ENCODE results near the gene JARID2. TPM values are rescaled to one million over a fixed set of nuclear protein-coding genes. Genes with fewer than 3 reads are reported as not detected.
A peak's percentile ranks its signal among the peaks of the same experiment; 100 is the strongest.

The JARID2 gene
- total RNA-seq, 2 experiments from 2014 or later = 27.5 to 27.6 TPM

- POLR2A ChIA-PET = no interaction called here
- CTCF ChIA-PET = no interaction called here
Measured at GRCh38 chr6:15426901-15427300, 181.0 kb downstream of the JARID2 start.

GRCh38 chr6:15427331-15428070 lies 181.6 kb downstream of the JARID2 start:
- CTCF ChIA-PET = no interaction called here
- POLR2A ChIA-PET = no interaction called here
- H3K36me3 Mint-ChIP-seq (ENCODE audit: low read depth) = peaks cover 44% of the 10 kb centered on the region
- peaks cover 92% of the 10 kb centered on the region for H3K4me1 Mint-ChIP-seq
- peak overlapping the region; percentile 6 for H3K27ac Mint-ChIP-seq
- DNase-seq = no peak
- no peaks in the 10 kb centered on the region for H3K27me3 Mint-ChIP-seq
- no peak overlapping the region for H3K4me3 Mint-ChIP-seq
- no peaks in the 10 kb centered on the region for H3K9me3 Mint-ChIP-seq

More at GRCh38 chr6:15426901-15427300, 181.0 kb downstream of the JARID2 start:
- H3K27me3 Mint-ChIP-seq = no peaks in the 10 kb centered on the region
- no peak for DNase-seq
- H3K36me3 Mint-ChIP-seq (ENCODE audit: low read depth) = peaks cover 48% of the 10 kb centered on the region
- no peak overlapping the region for H3K4me3 Mint-ChIP-seq
- H3K27ac Mint-ChIP-seq = no peak overlapping the region
- peaks cover 92% of the 10 kb centered on the region for H3K4me1 Mint-ChIP-seq
- H3K9me3 Mint-ChIP-seq = no peaks in the 10 kb centered on the region

GRCh38 chr6:15429141-15430110 lies 183.6 kb downstream of the JARID2 start:
- CTCF ChIA-PET = interaction anchor here (0.6 to 1.3 kb wide), 4 partner anchors 14 to 953 kb away, joined by 3 to 4 read pairs (median 3); no protein-coding TSS in a partner anchor
- Mint-ChIP-seq H3K36me3 (ENCODE audit: low read depth) (peaks cover 32% of the 10 kb centered on the region), H3K27ac (no peak overlapping the region), H3K4me1 (peaks cover 94% of the 10 kb centered on the region), H3K4me3 (no peak overlapping the region), H3K27me3 (no peaks in the 10 kb centered on the region), H3K9me3 (peaks cover 3% of the 10 kb centered on the region)
- no peak for DNase-seq
- POLR2A ChIA-PET = no interaction called here

- Mint-ChIP-seq H3K4me3 (no peak overlapping the region), H3K36me3 (ENCODE audit: low read depth) (peaks cover 35% of the 10 kb centered on the region), H3K4me1 (peaks cover 96% of the 10 kb centered on the region), H3K9me3 (peaks cover 10% of the 10 kb centered on the region), H3K27me3 (no peaks in the 10 kb centered on the region), H3K27ac (no peak overlapping the region)
- no peak for DNase-seq
- ChIA-PET POLR2A (no interaction called here), CTCF (no interaction called here)
Measured at GRCh38 chr6:15430186-15430585, 184.3 kb downstream of the JARID2 start.

GRCh38 chr6:15430931-15431405 lies 185.1 kb downstream of the JARID2 start:
- Mint-ChIP-seq H3K4me1 (peaks cover 93% of the 10 kb centered on the region), H3K36me3 (ENCODE audit: low read depth) (peaks cover 30% of the 10 kb centered on the region), H3K4me3 (no peak overlapping the region), H3K27me3 (no peaks in the 10 kb centered on the region), H3K9me3 (peaks cover 10% of the 10 kb centered on the region), H3K27ac (no peak overlapping the region)
- POLR2A ChIA-PET = no interaction called here
- no peak for DNase-seq
- CTCF ChIA-PET = interaction anchor here (1.4 kb wide), 1 partner anchor 10 kb away, joined by 3 read pairs; no protein-coding TSS in a partner anchor

- DNase-seq = no peak
- no peaks in the 10 kb centered on the region for H3K27me3 Mint-ChIP-seq
- peaks cover 10% of the 10 kb centered on the region for H3K9me3 Mint-ChIP-seq
- CTCF ChIA-PET = interaction anchor here (1.1 to 1.4 kb wide), 4 partner anchors 9 to 32 kb away, joined by 3 to 4 read pairs (median 3); no protein-coding TSS in a partner anchor
- peaks cover 33% of the 10 kb centered on the region for H3K36me3 Mint-ChIP-seq (ENCODE audit: low read depth)
- no peak overlapping the region for H3K4me3 Mint-ChIP-seq
- peak overlapping the region; percentile 14 for H3K27ac Mint-ChIP-seq
- H3K4me1 Mint-ChIP-seq = peaks cover 93% of the 10 kb centered on the region
- POLR2A ChIA-PET = no interaction called here
Measured at GRCh38 chr6:15431762-15432483, 186.1 kb downstream of the JARID2 start.

- Mint-ChIP-seq H3K9me3 (peaks cover 10% of the 10 kb centered on the region), H3K27ac (peak overlapping the region; percentile 83), H3K36me3 (ENCODE audit: low read depth) (peaks cover 35% of the 10 kb centered on the region), H3K27me3 (no peaks in the 10 kb centered on the region), H3K4me3 (peak overlapping the region; percentile 33), H3K4me1 (peaks cover 95% of the 10 kb centered on the region)
- ChIA-PET POLR2A (no interaction called here), CTCF (interaction anchor here (1.2 kb wide), 1 partner anchor 9 kb away, joined by 3 read pairs; no protein-coding TSS in a partner anchor)
- DNase-seq = no peak
Measured at GRCh38 chr6:15433511-15433861, 187.6 kb downstream of the JARID2 start.

- peaks cover 30% of the 10 kb centered on the region for H3K36me3 Mint-ChIP-seq (ENCODE audit: low read depth)
- ChIA-PET CTCF (interaction anchor here (1.8 kb wide), 1 partner anchor 8 kb away, joined by 4 read pairs; no protein-coding TSS in a partner anchor), POLR2A (interaction anchor here (0.6 kb wide), 1 partner anchor 10 kb away, joined by 4 read pairs; no protein-coding TSS in a partner anchor)
- no peaks in the 10 kb centered on the region for H3K27me3 Mint-ChIP-seq
- H3K9me3 Mint-ChIP-seq = peaks cover 10% of the 10 kb centered on the region
- no peak for DNase-seq
- peak overlapping the region; percentile 83 for H3K27ac Mint-ChIP-seq
- peaks cover 97% of the 10 kb centered on the region for H3K4me1 Mint-ChIP-seq
- H3K4me3 Mint-ChIP-seq = peak overlapping the region; percentile 23
Measured at GRCh38 chr6:15434263-15434662, 188.4 kb downstream of the JARID2 start.

- Mint-ChIP-seq H3K27ac (peak overlapping the region; percentile 83), H3K36me3 (ENCODE audit: low read depth) (peaks cover 33% of the 10 kb centered on the region), H3K27me3 (no peaks in the 10 kb centered on the region), H3K4me3 (peak overlapping the region; percentile 23), H3K9me3 (peaks cover 10% of the 10 kb centered on the region), H3K4me1 (peaks cover 97% of the 10 kb centered on the region)
- DNase-seq = no peak
- ChIA-PET POLR2A (interaction anchor here (0.6 to 0.7 kb wide), 2 partner anchors 9 to 14 kb away, joined by 4 to 9 read pairs; no protein-coding TSS in a partner anchor), CTCF (interaction anchor here (1.8 kb wide), 1 partner anchor 9 kb away, joined by 4 read pairs; no protein-coding TSS in a partner anchor)
Measured at GRCh38 chr6:15434823-15435380, 189.0 kb downstream of the JARID2 start.

- ChIA-PET CTCF (interaction anchor here (0.5 to 1.8 kb wide), 2 partner anchors 10 to 53 kb away, joined by 4 read pairs; no protein-coding TSS in a partner anchor), POLR2A (interaction anchor here (0.7 kb wide), 1 partner anchor 15 kb away, joined by 9 read pairs; no protein-coding TSS in a partner anchor)
- peaks cover 10% of the 10 kb centered on the region for H3K9me3 Mint-ChIP-seq
- H3K27me3 Mint-ChIP-seq = no peaks in the 10 kb centered on the region
- peaks cover 97% of the 10 kb centered on the region for H3K4me1 Mint-ChIP-seq
- H3K27ac Mint-ChIP-seq = peak overlapping the region; percentile 83
- DNase-seq = no peak
- peaks cover 33% of the 10 kb centered on the region for H3K36me3 Mint-ChIP-seq (ENCODE audit: low read depth)
- no peak overlapping the region for H3K4me3 Mint-ChIP-seq
Measured at GRCh38 chr6:15435468-15435867, 189.6 kb downstream of the JARID2 start.

- peak overlapping the region; percentile 32 for H3K27ac Mint-ChIP-seq
Measured at GRCh38 chr6:15436451-15436850, 190.6 kb downstream of the JARID2 start.

More at GRCh38 chr6:15436451-15436850, 190.6 kb downstream of the JARID2 start:
- Mint-ChIP-seq H3K27me3 (no peaks in the 10 kb centered on the region), H3K4me1 (peaks cover 97% of the 10 kb centered on the region), H3K4me3 (no peak overlapping the region), H3K9me3 (peaks cover 10% of the 10 kb centered on the region), H3K36me3 (ENCODE audit: low read depth) (peaks cover 33% of the 10 kb centered on the region)
- ChIA-PET CTCF (no interaction called here), POLR2A (interaction anchor here (0.5 kb wide), 1 partner anchor 158 kb away, joined by 3 read pairs; no protein-coding TSS in a partner anchor)
- DNase-seq = no peak

Data from activated CD4-positive, alpha-beta T cell treated with anti-CD3 and anti-CD28 coated beads, Interleukin-2, amount 10 ng/mL, durations not matched to agents 7 days and 5 days (primary cell).